Endodermal cell (in vitro differentiated cells): Measurements from ENCODE around the gene CHPF2. TPM values are rescaled to one million over a fixed set of nuclear protein-coding genes. Genes with fewer than 3 reads are reported as not detected.

Source experiments
- DNase-seq: peaks from one replicate; pipeline ENCODE4 v3.0.0-alpha.2; 2017
- H3K27ac ChIP-seq: 2 replicates; pipeline ENCODE4 v1.5.1; 2013; ENCODE audit warnings: mild to moderate bottlenecking, low read depth, low read length, moderate library complexity
- H3K27me3 ChIP-seq: 2 replicates; pipeline ENCODE4 v1.6.1; 2013; ENCODE audit warnings: mild to moderate bottlenecking, low read length, moderate library complexity; ENCODE audit not compliant: insufficient read depth, control insufficient read depth, poor library complexity, severe bottlenecking
- H3K36me3 ChIP-seq: 2 replicates; pipeline ENCODE4 v1.7.0; 2013; ENCODE audit warnings: mild to moderate bottlenecking, low read length, moderate library complexity; ENCODE audit not compliant: control insufficient read depth, insufficient read depth
- H3K4me1 ChIP-seq: one replicate; pipeline ENCODE4 v1.7.0; 2013; ENCODE audit warnings: low read length; ENCODE audit not compliant: control insufficient read depth, insufficient read depth
- H3K4me3 ChIP-seq: 2 replicates; pipeline ENCODE4 v1.5.1; 2013; ENCODE audit warnings: mild to moderate bottlenecking, low read length, moderate library complexity
- H3K9ac ChIP-seq: 2 replicates; pipeline ENCODE4 v1.6.1; 2013; ENCODE audit warnings: mild to moderate bottlenecking, low read length, moderate library complexity; ENCODE audit not compliant: poor library complexity, severe bottlenecking; ENCODE audit errors: extremely low read depth
- H3K9me3 ChIP-seq: 2 replicates; pipeline ENCODE4 v1.6.1; 2013; ENCODE audit warnings: mild to moderate bottlenecking, low read length, moderate library complexity; ENCODE audit not compliant: control insufficient read depth
- H3K27ac Mint-ChIP-seq: 2 replicates; pipeline ENCODE4 v1.8.0; 2020; ENCODE audit warnings: mixed read lengths
- H3K27me3 Mint-ChIP-seq: 2 replicates; pipeline ENCODE4 v1.8.0; 2021; ENCODE audit warnings: mild to moderate bottlenecking, mixed read lengths; ENCODE audit not compliant: insufficient read depth
- H3K36me3 Mint-ChIP-seq: 2 replicates; pipeline ENCODE4 v1.8.0; 2020; ENCODE audit warnings: low read depth, mixed read lengths
- H3K4me1 Mint-ChIP-seq: 2 replicates; pipeline ENCODE4 v1.8.0; 2020; ENCODE audit warnings: mixed read lengths
- H3K4me3 Mint-ChIP-seq: 2 replicates; pipeline ENCODE4 v1.8.0; 2020; ENCODE audit warnings: mild to moderate bottlenecking, moderate library complexity, mixed read lengths
- H3K9me3 Mint-ChIP-seq: 2 replicates; pipeline ENCODE4 v1.8.0; 2020; ENCODE audit warnings: mild to moderate bottlenecking, mixed read lengths
- CTCF ChIP-seq: fragments of 200-600 bp; sonication (generic); conservative IDR thresholded peaks from 2 replicates; pipeline ENCODE4 v1.5.0; 2021; ENCODE audit warnings: antibody characterized with exemption, mild to moderate bottlenecking
- WGBS, 2 experiments: methylation state at CpG; one replicate each; pipeline versions ENCODE4 v1.1.5 to v1.1.7; 2013; ENCODE audit warnings: missing lambda C conversion rate in 2 of 2, mixed read lengths in 1 of 2; ENCODE audit not compliant: insufficient coverage in 1 of 2, insufficient read length in 1 of 2; 5-methylcytosine and 5-hydroxymethylcytosine counted together
- total RNA-seq, 2 donors: library from RNA; stranded (reverse); fragmentation: NEBNext Ultra II Directional in 1 of 2; extraction: Animal tissue kit (Norgen Biotek cat#: 25700) in 1 of 2; gene quantifications; 2 replicates in 1 of 2; 3 replicates in 1 of 2; pipeline ENCODE4 v1.2.1, GENCODE V29; 2021

CHPF2 gene
- total RNA-seq, 2 donors from 2014 or later, result 31.9 to 35.6 TPM

GRCh38 chr7:151245360-151246101 is 13.2 kb downstream of the CHPF2 start:
- peak; percentile 84 for TF ChIP-seq CTCF

GRCh38 chr7:151246102-151246850 is 14.0 kb downstream of the CHPF2 start:
- no peak for TF ChIP-seq CTCF
- peaks cover 18% of the 10 kb centered on the region for H3K36me3 ChIP-seq
- peak overlapping the region; percentile 29 for H3K4me3 Mint-ChIP-seq
- H3K4me1 ChIP-seq, result peaks cover 29% of the 10 kb centered on the region
- no peaks in the 10 kb centered on the region for H3K9me3 ChIP-seq
- 35 to 51% methylated on average over 5 to 12 of the region's 13 CpGs for WGBS, 2 experiments
- H3K27me3 Mint-ChIP-seq, result peaks cover 31% of the 10 kb centered on the region
- H3K27ac ChIP-seq, result no peak overlapping the region
- H3K4me1 Mint-ChIP-seq, result peaks cover 49% of the 10 kb centered on the region
- H3K4me3 ChIP-seq, result peak overlapping the region; percentile 77
- no peaks in the 10 kb centered on the region for H3K9me3 Mint-ChIP-seq
- no peaks in the 10 kb centered on the region for H3K27me3 ChIP-seq
- peaks cover 13% of the 10 kb centered on the region for H3K36me3 Mint-ChIP-seq
- H3K9ac ChIP-seq, result no peak overlapping the region
- H3K27ac Mint-ChIP-seq, result no peak overlapping the region
- peak; percentile 77 for DNase-seq

More at GRCh38 chr7:151245360-151246101, 13.2 kb downstream of the CHPF2 start:
- H3K4me3 ChIP-seq, result no peak overlapping the region
- no peak overlapping the region for H3K9ac ChIP-seq
- H3K27me3 ChIP-seq, result no peaks in the 10 kb centered on the region
- Mint-ChIP-seq H3K4me3 (peak overlapping the region; percentile 40), H3K27me3 (peaks cover 24% of the 10 kb centered on the region), H3K36me3 (peaks cover 17% of the 10 kb centered on the region), H3K27ac (no peak overlapping the region), H3K4me1 (peaks cover 44% of the 10 kb centered on the region), H3K9me3 (no peaks in the 10 kb centered on the region)
- no peak overlapping the region for H3K27ac ChIP-seq
- peaks cover 23% of the 10 kb centered on the region for H3K4me1 ChIP-seq
- whole genome bisulfite sequencing, 2 experiments, result 9 to 27% methylated on average over 11 to 60 of the region's 60 CpGs
- no peaks in the 10 kb centered on the region for H3K9me3 ChIP-seq
- peak; percentile 86 for DNase-seq
- H3K36me3 ChIP-seq, result peaks cover 25% of the 10 kb centered on the region

- Histone ChIP-seq H3K9ac (no peak overlapping the region), H3K27ac (no peak overlapping the region), H3K4me3 (peak overlapping the region; percentile 77), H3K36me3 (peaks cover 10% of the 10 kb centered on the region), H3K4me1 (peaks cover 29% of the 10 kb centered on the region), H3K27me3 (no peaks in the 10 kb centered on the region), H3K9me3 (no peaks in the 10 kb centered on the region)
- H3K36me3 Mint-ChIP-seq, result peaks cover 7% of the 10 kb centered on the region
- H3K27ac Mint-ChIP-seq, result no peak overlapping the region
- H3K27me3 Mint-ChIP-seq, result peaks cover 31% of the 10 kb centered on the region
- peak overlapping the region; percentile 74 for H3K4me3 Mint-ChIP-seq
- peak; percentile 70 for DNase-seq
- H3K9me3 Mint-ChIP-seq, result no peaks in the 10 kb centered on the region
- WGBS, 2 experiments, result 69 to 75% methylated on average over 2 to 4 of the region's 4 CpGs
- no peak for TF ChIP-seq CTCF
- H3K4me1 Mint-ChIP-seq, result peaks cover 47% of the 10 kb centered on the region
These were observed 14.7 kb downstream of the CHPF2 start for GRCh38 chr7:151246851-151247580.
